Keratinocyte (primary cell): ENCODE measurements around the gene COL6A2.
A peak's percentile ranks its signal among the peaks of the same experiment; 100 is the strongest.

Source experiments
- EZH2 ChIP-seq: IDR thresholded peaks from one replicate; pipeline ENCODE4 v1.6.1; 2012; ENCODE audit warnings: inconsistent platforms, mild to moderate bottlenecking, low read length, moderate library complexity
- TF ChIP-seq, protein P1 (sequence below), 3 experiments: IDR thresholded peaks in 1 of 3; conservative IDR thresholded peaks in 1 of 3; optimal IDR thresholded peaks in 1 of 3; 2 replicates in 2 of 3; 3 replicates in 1 of 3; pipeline versions ENCODE3 to v1.5.1; 2011; ENCODE audit warnings: low read length in 3 of 3, mild to moderate bottlenecking in 3 of 3, moderate library complexity in 2 of 3, control low read depth in 1 of 3, inconsistent platforms in 1 of 3; ENCODE audit not compliant: insufficient read depth in 2 of 3; ENCODE audit errors: extremely low read depth in 1 of 3

DNA sequence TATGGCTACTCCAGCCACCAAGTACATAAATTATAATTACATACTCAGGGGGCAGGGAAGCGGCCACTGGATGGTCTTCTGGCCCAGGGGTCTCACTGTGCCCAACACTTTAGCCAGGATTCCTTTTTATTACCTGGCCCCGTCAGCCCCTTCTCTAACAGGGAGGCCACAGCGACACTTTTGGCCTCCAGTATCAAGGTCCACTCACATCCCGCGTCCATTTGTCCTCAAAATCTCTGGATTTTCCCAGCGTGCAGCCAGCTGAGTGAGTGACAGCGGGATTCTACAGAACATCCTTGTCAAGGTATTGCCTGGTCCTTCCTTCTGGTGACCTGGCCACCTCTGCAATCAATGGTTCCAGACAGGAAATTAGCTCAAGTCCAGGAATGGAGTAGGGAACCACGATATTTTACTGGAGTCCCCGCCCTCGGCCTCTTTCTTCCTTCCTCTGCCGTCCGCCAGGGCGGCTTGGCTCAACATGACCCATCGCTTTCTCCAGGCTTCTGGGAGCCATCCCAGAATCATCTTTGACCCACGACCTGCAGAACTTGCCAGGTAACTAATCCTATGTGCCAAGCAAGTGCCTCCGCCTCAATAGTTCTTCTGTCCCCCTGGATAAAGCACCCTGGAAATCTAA is 2.7 kb upstream of the COL6A2 start:
- TF ChIP-seq, protein P1, sequence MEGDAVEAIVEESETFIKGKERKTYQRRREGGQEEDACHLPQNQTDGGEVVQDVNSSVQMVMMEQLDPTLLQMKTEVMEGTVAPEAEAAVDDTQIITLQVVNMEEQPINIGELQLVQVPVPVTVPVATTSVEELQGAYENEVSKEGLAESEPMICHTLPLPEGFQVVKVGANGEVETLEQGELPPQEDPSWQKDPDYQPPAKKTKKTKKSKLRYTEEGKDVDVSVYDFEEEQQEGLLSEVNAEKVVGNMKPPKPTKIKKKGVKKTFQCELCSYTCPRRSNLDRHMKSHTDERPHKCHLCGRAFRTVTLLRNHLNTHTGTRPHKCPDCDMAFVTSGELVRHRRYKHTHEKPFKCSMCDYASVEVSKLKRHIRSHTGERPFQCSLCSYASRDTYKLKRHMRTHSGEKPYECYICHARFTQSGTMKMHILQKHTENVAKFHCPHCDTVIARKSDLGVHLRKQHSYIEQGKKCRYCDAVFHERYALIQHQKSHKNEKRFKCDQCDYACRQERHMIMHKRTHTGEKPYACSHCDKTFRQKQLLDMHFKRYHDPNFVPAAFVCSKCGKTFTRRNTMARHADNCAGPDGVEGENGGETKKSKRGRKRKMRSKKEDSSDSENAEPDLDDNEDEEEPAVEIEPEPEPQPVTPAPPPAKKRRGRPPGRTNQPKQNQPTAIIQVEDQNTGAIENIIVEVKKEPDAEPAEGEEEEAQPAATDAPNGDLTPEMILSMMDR (optimal IDR thresholded peaks at IDR 0.05 in 1 of 3, IDR thresholded peaks at IDR 0.05 in 1 of 3, conservative IDR thresholded peaks at IDR 0.05 in 1 of 3; ENCODE audit: extremely low read depth in 1 of 3, insufficient read depth in 2 of 3, low read length in 3 of 3) = peak in 1 of 3 experiments; percentile 28
- TF ChIP-seq EZH2 = no peak
